ENCODE measurements around the gene GSS.
"Not testable (repeated sequence)": the region's sequence is repeated elsewhere in the genome, so short reads cannot be mapped to it uniquely, and the experiment has no call there.

GRCh38 chr20:34898731-34899130, 56.9 kb downstream of the GSS start:
- not testable (repeated sequence) for TF ChIP-seq CTCF (IDR thresholded peaks at IDR 0.05; ENCODE audit: low read depth, low read length, missing input control); REST (IDR thresholded peaks at IDR 0.05); SP1 (IDR thresholded peaks at IDR 0.05); YY1 (IDR thresholded peaks at IDR 0.05); ZBTB33 (IDR thresholded peaks at IDR 0.05); RAD21 (IDR thresholded peaks at IDR 0.05); ATF3 (IDR thresholded peaks at IDR 0.05); MAX (IDR thresholded peaks at IDR 0.05); TAF1 (conservative IDR thresholded peaks at IDR 0.05); JUND (IDR thresholded peaks at IDR 0.05); GABPA (IDR thresholded peaks at IDR 0.05 in 1 of 2, conservative IDR thresholded peaks at IDR 0.05 in 1 of 2)
